HG03460 (cell line): ENCODE data around the gene PRICKLE1.
"Not testable (repeated sequence)": the region's sequence is repeated elsewhere in the genome, so short reads cannot be mapped to it uniquely, and the experiment has no call there.

Source experiments
- ATAC-seq: cut with Tn5 transposase; IDR thresholded peaks from one replicate; pipeline ENCODE4 v1.9.1; 2021; ENCODE audit not compliant: unreplicated experiment

Gene PRICKLE1

GRCh38 chr12:42557586-42558172, 31.9 kb downstream of the PRICKLE1 start:
- no peak for ATAC-seq

- no peak for ATAC-seq
Measured at GRCh38 chr12:42556917-42557316, 32.6 kb downstream of the PRICKLE1 start.

GRCh38 chr12:42552822-42553221, 36.7 kb downstream of the PRICKLE1 start:
- ATAC-seq, result no peak

DNA sequence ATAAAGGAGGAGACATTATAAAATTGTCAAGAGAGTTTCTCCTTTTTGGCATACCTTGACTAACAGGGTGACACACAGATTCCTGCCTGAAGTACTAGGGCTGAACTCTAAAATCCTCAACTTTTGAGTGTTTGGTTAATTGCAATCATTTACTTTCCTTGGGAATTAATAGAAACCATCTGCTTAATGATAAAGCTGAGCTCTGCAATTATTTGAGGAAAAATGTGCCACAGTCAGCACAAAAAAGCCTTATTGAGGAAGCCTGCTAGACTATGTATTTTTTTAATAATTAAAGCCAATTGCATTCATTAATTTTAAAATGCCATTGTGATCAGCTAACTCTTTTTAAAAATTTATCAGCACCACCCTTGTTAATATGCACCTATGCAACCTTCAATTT, 38.7 kb downstream of the PRICKLE1 start:
- no peak for ATAC-seq

DNA sequence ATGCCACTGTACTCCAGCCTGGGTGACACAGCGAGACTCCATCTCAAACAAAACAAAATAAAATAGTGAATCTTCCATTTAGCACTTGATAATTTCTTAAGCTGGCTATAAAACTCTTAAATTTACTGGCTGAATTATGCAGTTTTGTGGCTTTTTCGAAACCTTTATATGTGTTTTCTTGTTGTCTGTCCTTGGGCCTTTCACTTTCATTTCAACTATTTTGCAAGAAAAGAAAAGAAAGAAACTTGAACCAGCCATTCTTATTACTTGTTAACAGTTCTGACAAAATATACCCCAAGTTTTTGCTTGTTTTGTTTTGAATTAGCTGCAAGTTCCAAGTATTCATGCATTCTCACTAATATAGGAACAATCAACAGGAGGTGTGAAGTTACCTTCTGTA, 42.8 kb downstream of the PRICKLE1 start:
- ATAC-seq, result no peak

- no peak for ATAC-seq
Measured at GRCh38 chr12:42541965-42542364, 47.6 kb downstream of the PRICKLE1 start.

DNA sequence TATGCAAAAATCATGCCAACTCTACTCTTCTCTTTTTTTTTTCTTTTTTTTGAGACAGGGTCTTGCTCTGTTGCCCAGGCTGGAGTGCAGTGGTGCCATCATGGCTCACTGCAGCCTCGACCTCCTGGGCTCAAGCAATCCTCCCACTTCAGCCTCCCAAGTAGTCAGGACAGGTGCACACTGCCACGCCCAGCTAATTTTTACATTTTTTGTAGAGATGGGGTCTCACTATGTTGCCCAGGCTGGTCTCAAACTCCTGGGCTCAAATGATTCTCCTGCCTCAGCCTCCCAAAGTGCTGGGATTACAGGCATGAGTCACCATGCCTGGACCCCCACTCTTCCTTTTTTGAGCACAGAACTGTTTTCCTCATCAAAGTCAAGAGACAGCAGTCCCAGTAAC, 48.2 kb downstream of the PRICKLE1 start:
- not testable (repeated sequence) for ATAC-seq

DNA sequence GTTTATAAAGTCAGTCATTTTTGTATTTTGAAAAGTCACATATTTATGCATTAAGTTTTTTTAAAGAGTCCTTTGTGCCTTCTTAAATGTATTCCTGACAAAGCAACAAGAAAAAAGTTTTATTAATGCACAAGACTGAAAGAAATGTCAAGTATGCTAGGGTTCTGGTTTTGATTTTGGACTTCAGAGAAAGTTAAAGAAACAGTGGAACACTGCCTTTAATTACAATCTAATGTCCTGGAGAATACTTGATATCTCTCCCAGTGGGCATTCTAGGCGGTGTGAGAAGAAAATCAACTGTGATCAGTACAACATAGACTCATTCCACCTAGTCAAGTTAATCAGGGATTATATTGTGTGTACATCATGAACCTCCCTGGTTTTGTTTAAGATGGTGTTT, 49.9 kb downstream of the PRICKLE1 start:
- no peak for ATAC-seq

DNA sequence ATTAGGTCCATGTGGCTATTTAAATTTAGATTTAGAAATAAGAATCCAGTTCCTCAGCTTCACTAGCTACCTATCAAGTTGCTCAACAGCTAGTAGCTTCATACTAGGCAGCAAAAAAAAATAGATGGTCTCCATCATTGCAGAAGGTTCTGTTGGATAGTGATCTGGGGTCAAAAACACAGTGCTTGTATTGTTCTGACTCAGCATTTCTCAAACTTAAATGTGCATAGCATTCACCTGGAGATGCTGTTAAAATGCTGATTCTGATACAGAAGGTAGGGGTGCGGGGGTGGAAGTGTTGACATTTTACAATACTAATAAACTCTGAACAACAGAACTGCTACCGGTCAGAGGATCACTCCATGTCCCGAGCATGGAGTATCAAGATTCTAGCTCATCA, 51.3 kb downstream of the PRICKLE1 start:
- ATAC-seq, result no peak

DNA sequence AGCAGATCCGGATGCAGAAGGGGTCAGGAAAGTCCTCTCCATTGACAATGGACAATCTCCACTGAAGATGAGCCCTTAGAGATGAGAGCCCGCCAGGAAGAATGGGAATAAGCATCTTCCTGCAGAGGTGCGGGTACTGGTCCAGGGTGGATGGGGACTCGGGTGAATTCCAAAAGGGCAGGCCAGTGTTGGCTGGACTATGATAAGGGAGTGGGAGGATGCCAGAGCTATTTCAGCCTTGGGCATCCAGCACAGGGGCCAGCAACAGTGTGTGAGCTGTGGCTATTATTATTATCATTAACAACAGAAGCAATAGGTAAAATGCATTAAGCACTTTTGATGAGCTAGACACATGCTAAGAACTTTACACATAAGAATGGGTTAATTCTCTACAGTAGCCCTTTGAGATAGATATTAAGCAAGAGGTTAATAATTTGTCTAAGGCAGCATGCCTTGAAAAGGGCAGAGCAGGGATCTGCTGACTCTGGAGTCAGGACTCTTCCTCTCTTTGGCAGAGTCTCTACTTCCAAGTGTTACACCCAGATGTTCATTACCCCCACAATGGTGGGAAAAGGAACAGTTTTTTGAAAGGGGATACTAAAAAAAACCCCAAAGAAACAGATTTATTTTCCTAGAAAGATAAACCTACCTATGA, 55.2 kb downstream of the PRICKLE1 start:
- ATAC-seq, result no peak

GRCh38 chr12:42530284-42530683, 59.3 kb downstream of the PRICKLE1 start:
- no peak for ATAC-seq

DNA sequence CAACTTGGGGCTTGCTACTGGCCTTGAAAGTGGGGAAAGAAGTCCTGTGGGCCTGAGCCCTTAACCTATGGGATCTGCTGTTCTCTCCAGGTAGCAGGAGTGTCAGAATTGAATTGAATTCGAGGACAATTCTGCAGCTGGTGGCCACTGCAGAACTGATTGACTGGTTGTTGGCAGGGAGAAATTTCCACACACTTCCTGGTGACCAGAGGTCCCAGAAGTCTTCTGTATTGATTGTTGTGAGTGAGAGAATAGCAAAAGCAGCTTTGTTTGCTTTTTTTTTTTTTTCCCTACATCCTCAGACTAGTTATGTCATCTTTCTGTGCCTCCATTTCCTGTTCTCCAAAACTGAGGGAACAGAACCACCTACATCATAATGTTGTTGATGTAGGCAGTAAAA, 64.1 kb downstream of the PRICKLE1 start:
- ATAC-seq, result no peak

DNA sequence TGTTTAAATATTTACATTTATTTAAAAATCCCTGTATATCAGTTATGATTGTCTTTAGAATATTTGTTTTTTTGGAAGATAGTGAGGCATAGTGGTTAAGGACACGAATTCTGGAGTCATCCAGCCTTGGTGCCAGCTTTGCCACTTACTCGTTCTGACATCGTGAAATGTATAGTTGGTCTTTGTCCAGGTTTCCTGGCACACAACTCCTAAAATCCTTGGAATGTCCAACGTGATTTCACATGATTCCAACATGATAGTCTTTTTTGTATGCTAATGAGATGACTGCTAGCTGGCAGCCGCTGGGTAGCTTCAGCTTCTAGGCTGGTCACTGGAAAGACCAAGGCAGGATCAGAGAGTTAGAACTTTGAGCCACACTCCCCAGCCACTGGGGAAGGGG, 64.8 kb downstream of the PRICKLE1 start:
- no peak for ATAC-seq

DNA sequence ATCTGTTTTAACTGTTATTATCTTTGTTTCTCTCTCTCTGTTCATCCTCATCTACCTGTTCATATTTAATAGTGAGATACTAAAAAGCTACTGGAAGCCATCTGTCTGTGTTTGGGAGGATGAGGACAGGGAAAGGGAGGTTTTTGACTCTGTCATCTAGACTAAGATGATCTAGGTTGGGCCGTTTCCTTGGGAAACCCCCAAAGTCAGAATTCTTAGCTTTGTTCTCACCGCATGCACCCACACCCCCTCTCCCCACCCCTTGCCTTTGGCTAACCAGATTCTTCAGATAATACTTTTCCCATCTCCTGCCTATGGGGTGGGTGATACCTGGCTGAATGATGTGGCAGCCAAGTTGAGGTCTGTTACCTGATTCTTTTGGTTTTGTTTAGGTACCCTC, 73.0 kb downstream of the PRICKLE1 start:
- ATAC-seq, result no peak

- ATAC-seq, result no peak
Measured at GRCh38 chr12:42511656-42512055, 77.9 kb downstream of the PRICKLE1 start.

DNA sequence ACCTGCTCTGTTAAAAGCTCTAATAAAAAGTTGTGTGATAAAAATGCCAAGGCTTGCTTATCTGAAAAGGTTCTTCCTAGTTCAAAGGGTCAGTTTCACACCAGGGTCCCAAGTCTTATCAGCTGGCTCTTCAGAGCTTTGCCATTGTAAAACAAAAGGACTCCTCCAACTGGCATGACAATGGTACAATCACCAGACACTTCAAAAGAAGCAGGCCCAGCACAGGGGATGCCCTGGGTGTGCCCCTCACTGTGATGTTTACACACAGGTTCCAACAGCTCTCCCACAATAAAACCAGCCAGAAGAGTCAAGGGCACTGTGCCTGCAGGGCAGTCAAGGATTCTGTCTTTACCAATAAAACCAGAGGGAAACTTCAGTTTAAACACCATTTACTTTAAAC, 78.7 kb downstream of the PRICKLE1 start:
- ATAC-seq, result no peak

DNA sequence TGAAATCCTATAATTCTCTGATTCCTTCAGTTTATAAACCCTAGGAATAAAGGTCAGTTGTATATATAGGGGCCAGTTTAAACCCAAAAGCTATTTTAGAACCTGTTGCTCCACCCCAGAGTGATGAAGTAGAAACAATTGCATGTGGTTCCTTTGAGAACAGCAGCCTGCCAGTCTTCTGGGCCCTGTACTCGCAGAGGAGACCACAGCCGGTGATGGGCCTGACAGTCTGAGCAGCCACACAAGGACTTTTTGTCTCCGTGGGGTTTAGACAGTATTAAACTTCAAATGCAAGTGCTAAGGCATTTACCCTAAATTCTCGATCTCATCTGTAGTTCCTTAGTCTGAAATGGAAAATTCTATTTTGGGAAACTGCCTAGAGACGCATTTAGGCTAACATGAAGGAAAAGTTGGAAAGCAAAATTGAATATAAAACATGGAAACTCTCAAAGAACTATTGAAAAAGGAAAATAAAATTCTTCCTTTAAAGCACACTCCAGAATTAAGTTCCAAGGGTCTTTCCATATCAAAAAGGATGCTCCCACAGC, 80.6 kb downstream of the PRICKLE1 start:
- no peak for ATAC-seq

DNA sequence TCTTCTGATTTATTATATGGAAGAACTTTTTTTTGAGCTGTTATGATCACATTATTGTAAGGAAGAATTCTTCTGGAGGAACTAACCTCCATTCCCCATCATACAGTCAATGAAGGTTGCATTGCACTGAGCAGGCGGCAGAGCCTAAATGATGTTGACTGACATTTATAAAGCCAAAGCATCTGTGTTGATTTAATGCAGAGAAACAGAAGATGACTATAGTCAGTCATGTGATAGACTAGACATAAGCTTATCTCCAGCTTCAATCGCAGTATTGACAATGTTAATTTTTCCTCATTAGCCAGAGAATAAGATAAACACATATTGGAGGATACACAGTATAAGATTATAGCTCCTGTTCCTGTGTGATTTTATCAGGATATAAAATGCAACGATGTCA, 82.0 kb downstream of the PRICKLE1 start:
- no peak for ATAC-seq

DNA sequence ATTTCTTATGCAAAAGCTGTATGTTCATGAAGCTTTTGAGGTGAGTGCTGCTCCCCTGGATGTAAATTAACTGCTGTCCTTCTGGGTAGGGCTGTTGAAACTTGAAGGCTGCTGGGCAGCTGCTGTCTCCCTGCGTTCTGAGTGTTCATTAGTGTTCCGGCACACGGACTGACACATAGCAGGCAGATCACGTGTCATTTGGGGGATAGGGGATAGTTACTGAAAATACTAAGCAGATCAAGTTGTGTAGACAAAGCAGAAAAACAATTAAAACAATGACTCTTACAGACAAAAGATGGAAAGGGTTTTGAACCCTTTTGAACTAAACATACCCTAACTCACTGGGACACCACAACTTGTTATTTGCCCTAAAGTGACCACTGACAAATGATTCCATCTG, 82.5 kb downstream of the PRICKLE1 start:
- ATAC-seq, result no peak

- ATAC-seq, result no peak
Measured at GRCh38 chr12:42504049-42504448, 85.5 kb downstream of the PRICKLE1 start.

DNA sequence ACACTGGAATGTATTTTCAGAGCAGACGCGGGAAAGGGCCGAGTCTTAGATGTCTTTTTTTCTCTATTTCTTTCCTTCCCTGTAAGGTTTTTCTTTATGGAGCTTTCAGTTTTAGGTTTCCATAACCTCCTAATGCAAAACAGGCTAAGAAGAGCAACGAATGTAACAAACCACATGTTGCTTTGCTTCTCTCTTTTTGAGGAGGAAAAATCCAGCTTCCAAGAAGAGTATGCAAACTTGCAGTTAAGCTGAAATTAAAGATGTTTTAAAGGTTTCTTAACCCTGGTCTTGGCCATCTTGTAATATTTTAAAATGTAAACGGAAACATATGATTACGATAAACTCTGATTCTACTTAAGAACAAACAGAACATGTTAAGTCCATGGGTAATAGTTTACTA, 86.9 kb downstream of the PRICKLE1 start:
- no peak for ATAC-seq

- ATAC-seq, result no peak
Measured at GRCh38 chr12:42498549-42499247, 90.8 kb downstream of the PRICKLE1 start.
